ENCODE results near the gene ZNF274. TPM values are rescaled to one million over a fixed set of nuclear protein-coding genes. Genes with fewer than 3 reads are reported as not detected.
"Not testable (repeated sequence)": the region's sequence is repeated elsewhere in the genome, so short reads cannot be mapped to it uniquely, and the experiment has no call there.

ZNF274 gene
- total and polyA plus RNA-seq, 12 donors = 13.8 to 27.6 (median 22.9) TPM

DNA sequence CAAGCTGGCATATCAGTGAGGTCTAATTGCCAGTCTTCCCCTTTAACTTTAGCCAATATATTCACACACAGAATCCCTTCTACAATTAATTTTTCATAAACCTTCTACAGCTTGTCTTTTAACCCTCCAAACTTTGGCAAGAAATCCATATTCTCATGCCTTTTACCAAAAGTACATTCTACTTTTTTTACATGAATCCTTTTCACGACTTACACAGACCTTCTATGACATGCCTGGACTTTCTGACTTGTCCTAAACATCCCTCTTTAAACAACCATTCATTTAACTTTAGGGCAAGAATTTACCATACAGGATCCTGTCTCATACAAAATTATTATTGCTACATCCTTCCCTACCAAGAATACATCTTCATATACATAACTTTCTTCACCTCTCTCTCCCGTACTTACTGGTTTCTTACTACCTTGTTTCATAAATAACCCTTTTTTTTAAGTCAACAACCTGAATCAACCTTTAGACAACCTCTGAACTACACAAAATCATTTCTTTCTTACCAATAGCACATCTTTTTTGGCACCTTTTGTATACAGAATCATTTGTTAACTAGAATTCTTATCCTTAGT lies 69.3 kb downstream of the ZNF274 start:
- Histone ChIP-seq H3K4me3 (no peak overlapping the region), H3K4me1 (no peaks in the 10 kb centered on the region), H3K27me3 (no peaks in the 10 kb centered on the region), H3K27ac (no peak overlapping the region), H3K36me3 (peaks cover 18 to 100% (median 99%) of the 10 kb centered on the region in 9 donors), H3K9me3 (peaks cover 19 to 100% (median 100%) of the 10 kb centered on the region in 11 donors)
- no peak for ATAC-seq
- TF ChIP-seq, protein P1, sequence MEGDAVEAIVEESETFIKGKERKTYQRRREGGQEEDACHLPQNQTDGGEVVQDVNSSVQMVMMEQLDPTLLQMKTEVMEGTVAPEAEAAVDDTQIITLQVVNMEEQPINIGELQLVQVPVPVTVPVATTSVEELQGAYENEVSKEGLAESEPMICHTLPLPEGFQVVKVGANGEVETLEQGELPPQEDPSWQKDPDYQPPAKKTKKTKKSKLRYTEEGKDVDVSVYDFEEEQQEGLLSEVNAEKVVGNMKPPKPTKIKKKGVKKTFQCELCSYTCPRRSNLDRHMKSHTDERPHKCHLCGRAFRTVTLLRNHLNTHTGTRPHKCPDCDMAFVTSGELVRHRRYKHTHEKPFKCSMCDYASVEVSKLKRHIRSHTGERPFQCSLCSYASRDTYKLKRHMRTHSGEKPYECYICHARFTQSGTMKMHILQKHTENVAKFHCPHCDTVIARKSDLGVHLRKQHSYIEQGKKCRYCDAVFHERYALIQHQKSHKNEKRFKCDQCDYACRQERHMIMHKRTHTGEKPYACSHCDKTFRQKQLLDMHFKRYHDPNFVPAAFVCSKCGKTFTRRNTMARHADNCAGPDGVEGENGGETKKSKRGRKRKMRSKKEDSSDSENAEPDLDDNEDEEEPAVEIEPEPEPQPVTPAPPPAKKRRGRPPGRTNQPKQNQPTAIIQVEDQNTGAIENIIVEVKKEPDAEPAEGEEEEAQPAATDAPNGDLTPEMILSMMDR (IDR thresholded peaks at IDR 0.05) = no peak
- intact Hi-C loops (cut with DNase I) = loop anchor here in 2 of 10 donors (10.0 kb wide), 1 partner anchor 47 kb away; no protein-coding TSS in a partner anchor
- 99% methylated on average over 2 of the region's 2 CpGs for WGBS, 2 donors
- DNase-seq = no peak

DNA sequence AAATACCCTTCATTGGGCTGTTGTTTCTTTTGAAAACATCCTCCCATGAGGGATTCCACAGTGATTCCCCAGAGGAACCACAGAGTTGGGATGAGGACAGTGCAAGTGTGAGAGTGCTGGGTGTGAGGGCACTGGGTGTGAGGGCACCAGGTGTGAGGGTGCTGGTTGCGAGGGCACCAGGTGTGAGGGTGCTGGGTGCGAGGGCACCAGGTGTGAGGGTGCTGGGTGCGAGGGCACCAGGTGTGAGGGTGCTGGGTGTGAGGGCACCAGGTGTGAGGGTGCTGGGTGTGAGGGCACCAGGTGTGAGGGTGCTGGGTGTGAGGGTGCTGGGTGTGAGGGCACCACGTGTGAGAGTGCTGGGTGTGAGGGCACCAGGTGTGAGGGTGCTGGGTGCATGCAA lies 75.4 kb downstream of the ZNF274 start:
- not testable (repeated sequence) for ATAC-seq, H3K27me3 ChIP-seq, H3K4me3 ChIP-seq, H3K27ac ChIP-seq, DNase-seq, H3K4me1 ChIP-seq
- peaks cover 39 to 100% (median 98%) of the 10 kb centered on the region in 9 donors for H3K36me3 ChIP-seq
- peaks cover 49 to 100% (median 100%) of the 10 kb centered on the region in 11 donors for H3K9me3 ChIP-seq
- intact Hi-C loops (cut with DNase I) = loop anchor here in 2 of 10 donors (10.0 kb wide), 1 partner anchor 53 kb away; no protein-coding TSS in a partner anchor
- 92 to 97% methylated on average over 3 to 4 of the region's 4 CpGs for WGBS, 2 donors

DNA sequence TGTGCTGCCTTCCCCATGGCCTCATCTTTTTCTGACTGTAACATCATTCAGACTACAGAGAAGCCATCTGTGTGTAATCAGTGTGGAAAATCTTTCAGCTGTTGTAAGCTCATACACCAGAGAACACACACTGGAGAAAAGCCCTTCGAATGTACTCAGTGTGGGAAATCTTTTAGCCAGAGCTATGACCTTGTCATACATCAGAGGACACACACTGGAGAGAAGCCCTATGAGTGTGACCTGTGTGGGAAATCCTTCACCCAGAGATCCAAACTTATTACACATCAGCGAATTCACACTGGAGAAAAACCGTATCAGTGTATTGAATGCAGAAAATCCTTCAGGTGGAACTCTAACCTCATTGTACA lies 78.7 kb downstream of the ZNF274 start:
- ATAC-seq (no peak), DNase-seq (no peak)
- H3K36me3 ChIP-seq = peaks cover 28 to 100% (median 95%) of the 10 kb centered on the region in 9 donors
- H3K9me3 ChIP-seq = peaks cover 56 to 100% (median 100%) of the 10 kb centered on the region in 11 donors
- no peak overlapping the region for H3K4me3 ChIP-seq
- TF ChIP-seq, protein P1 (IDR thresholded peaks at IDR 0.05) = no peak
- H3K27ac ChIP-seq = no peak overlapping the region
- intact Hi-C loops (cut with DNase I) = loop anchor here in 6 of 10 donors (5.0 to 10.0 kb wide), 3 partner anchors 57 to 277 kb away; no protein-coding TSS in a partner anchor
- no peaks in the 10 kb centered on the region for H3K27me3 ChIP-seq
- no peaks in the 10 kb centered on the region for H3K4me1 ChIP-seq
- WGBS, 2 donors = 98 to 99% methylated on average over 3 of the region's 3 CpGs

DNA sequence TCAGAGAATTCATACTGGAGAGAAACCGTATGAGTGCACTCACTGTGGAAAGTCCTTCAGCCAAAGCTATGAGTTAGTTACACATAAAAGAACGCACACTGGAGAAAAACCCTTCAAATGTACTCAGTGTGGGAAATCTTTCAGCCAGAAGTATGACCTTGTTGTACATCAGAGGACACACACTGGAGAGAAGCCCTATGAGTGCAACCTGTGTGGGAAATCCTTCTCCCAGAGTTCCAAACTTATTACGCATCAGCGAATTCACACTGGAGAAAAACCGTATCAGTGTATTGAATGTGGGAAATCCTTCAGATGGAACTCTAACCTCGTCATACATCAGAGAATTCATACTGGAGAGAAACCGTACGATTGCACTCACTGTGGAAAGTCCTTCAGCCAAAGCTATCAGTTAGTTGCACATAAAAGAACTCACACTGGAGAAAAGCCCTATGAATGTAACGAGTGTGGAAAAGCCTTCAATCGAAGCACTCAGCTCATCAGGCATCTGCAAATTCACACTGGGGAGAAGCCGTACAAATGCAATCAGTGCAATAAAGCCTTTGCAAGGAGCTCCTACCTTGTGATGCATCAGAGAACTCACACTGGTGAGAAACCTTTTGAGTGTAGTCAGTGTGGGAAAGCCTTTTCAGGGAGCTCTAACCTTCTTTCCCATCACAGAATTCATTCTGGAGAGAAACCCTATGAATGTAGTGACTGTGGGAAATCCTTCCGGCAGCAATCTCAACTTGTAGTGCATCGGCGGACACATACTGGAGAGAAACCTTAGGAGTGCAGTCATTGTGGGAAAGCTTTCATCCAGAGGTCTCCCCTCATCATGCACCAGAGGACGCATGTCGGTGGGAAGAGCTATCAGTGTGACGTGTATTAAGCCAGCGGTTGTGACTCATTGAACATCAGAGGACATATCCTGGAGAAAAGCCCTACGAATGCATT lies 79.4 kb downstream of the ZNF274 start:
- Histone ChIP-seq H3K36me3 (peaks cover 28 to 100% (median 93%) of the 10 kb centered on the region in 9 donors), H3K4me3 (no peak overlapping the region), H3K27me3 (no peaks in the 10 kb centered on the region), H3K9me3 (peaks cover 51 to 100% (median 100%) of the 10 kb centered on the region in 11 donors), H3K27ac (no peak overlapping the region), H3K4me1 (no peaks in the 10 kb centered on the region)
- intact Hi-C loops (cut with DNase I) = loop anchor here in 6 of 10 donors (5.0 to 10.0 kb wide), 3 partner anchors 57 to 277 kb away; no protein-coding TSS in a partner anchor
- DNase-seq (no peak), ATAC-seq (no peak)
- 98 to 99% methylated on average over 19 of the region's 19 CpGs for WGBS, 2 donors
- TF ChIP-seq, protein P1 (IDR thresholded peaks at IDR 0.05) = no peak

All from heart right ventricle (tissue), 16 donors.